ENCODE measurements around the gene HORMAD2.
A peak's percentile ranks its signal among the peaks of the same experiment; 100 is the strongest.

Gene HORMAD2

GRCh38 chr22:30079952-30080533 is at the start of gene HORMAD2:
TSS of gene HORMAD2 (plus strand) at chr22:30080464. CDS start at chr22:30093953, 13,489 bp downstream.
- H3K4me3 ChIP-seq (ENCODE audit: low read length) = peak within 1 kb of the TSS; percentile 54; the same call in 1 of the 2 replicates
- no peaks in the 10 kb centered on the region for H3K27me3 ChIP-seq (ENCODE audit: control insufficient read depth, insufficient read depth, low read length)
- H3K9me3 ChIP-seq (ENCODE audit: control insufficient read depth, insufficient read depth, low read length) = no peaks in the 10 kb centered on the region
- WGBS (ENCODE audit: insufficient coverage, insufficient read length) = no CpG with 5 or more reads among the region's 53 CpGs
- no peaks in the 10 kb centered on the region for H3K36me3 ChIP-seq (ENCODE audit: control insufficient read depth, insufficient read depth, low read length)
- H3K4me1 ChIP-seq (ENCODE audit: control insufficient read depth, insufficient read depth, low read length) = no peaks in the 10 kb centered on the region; the same call in 1 of the 2 replicates
- no peak within 1 kb of the TSS for H3K27ac ChIP-seq (ENCODE audit: low read length)
- peak; percentile 67 for DNase-seq (ENCODE audit: low read depth, low spot score)

- no peak for DNase-seq (ENCODE audit: low read depth, low spot score)
- Histone ChIP-seq H3K36me3 (ENCODE audit: control insufficient read depth, insufficient read depth, low read length) (peaks cover 3% of the 10 kb centered on the region; the same call in 1 of the 2 replicates), H3K9me3 (ENCODE audit: control insufficient read depth, insufficient read depth, low read length) (no peaks in the 10 kb centered on the region), H3K4me3 (ENCODE audit: low read length) (no peak overlapping the region), H3K4me1 (ENCODE audit: control insufficient read depth, insufficient read depth, low read length) (no peaks in the 10 kb centered on the region), H3K27ac (ENCODE audit: low read length) (no peak overlapping the region), H3K27me3 (ENCODE audit: control insufficient read depth, insufficient read depth, low read length) (no peaks in the 10 kb centered on the region)
- 100% methylated on average over 1 of the region's 3 CpGs for WGBS (ENCODE audit: insufficient coverage, insufficient read length)
Observed at GRCh38 chr22:30031328-30031727, 48.9 kb upstream of the HORMAD2 start.

DNA sequence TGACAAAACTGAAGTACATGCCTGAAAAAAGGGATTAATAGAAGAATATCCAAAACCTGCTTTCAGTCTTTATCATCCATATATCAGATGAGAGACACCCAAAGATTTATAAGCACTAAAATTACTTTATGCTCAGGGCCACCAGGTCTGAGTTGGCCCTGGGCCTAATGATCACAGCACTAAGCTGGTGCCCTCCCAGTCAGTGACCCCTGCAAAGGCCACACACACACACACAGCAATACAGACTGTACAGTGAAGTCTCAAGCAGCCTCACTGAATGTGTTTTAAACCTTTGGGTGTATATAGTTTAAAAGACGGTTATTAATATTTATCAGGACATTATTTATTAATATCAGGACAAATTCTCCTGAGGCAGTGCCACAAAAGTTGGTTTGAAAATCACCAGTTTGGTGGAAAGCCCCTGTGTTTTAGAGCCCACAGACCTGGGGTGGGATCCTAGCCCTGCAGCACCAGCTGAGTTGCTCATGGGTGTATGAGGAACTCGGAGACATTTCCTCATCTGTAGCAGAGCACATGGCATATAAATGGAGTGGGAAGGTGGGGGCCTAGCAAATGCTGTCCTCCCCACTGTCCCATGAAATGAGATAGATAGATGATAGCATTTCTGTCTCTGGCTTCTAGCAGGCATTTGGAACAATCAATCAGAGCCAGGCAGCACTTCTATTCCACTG is 48.4 kb upstream of the HORMAD2 start:
- no peaks in the 10 kb centered on the region for H3K27me3 ChIP-seq (ENCODE audit: control insufficient read depth, insufficient read depth, low read length)
- H3K9me3 ChIP-seq (ENCODE audit: control insufficient read depth, insufficient read depth, low read length) = no peaks in the 10 kb centered on the region
- no peak overlapping the region for H3K4me3 ChIP-seq (ENCODE audit: low read length)
- no peaks in the 10 kb centered on the region for H3K4me1 ChIP-seq (ENCODE audit: control insufficient read depth, insufficient read depth, low read length)
- no peak overlapping the region for H3K27ac ChIP-seq (ENCODE audit: low read length)
- WGBS (ENCODE audit: insufficient coverage, insufficient read length) = no CpG with 5 or more reads among the region's 2 CpGs
- peaks cover 3% of the 10 kb centered on the region; the same call in 1 of the 2 replicates for H3K36me3 ChIP-seq (ENCODE audit: control insufficient read depth, insufficient read depth, low read length)
- DNase-seq (ENCODE audit: low read depth, low spot score) = no peak

- DNase-seq (ENCODE audit: low read depth, low spot score) = no peak
- no CpG with 5 or more reads among the region's 4 CpGs for WGBS (ENCODE audit: insufficient coverage, insufficient read length)
- H3K27me3 ChIP-seq (ENCODE audit: control insufficient read depth, insufficient read depth, low read length) = no peaks in the 10 kb centered on the region
- no peaks in the 10 kb centered on the region for H3K36me3 ChIP-seq (ENCODE audit: control insufficient read depth, insufficient read depth, low read length)
- H3K4me3 ChIP-seq (ENCODE audit: low read length) = no peak overlapping the region
- no peak overlapping the region for H3K27ac ChIP-seq (ENCODE audit: low read length)
- H3K4me1 ChIP-seq (ENCODE audit: control insufficient read depth, insufficient read depth, low read length) = no peaks in the 10 kb centered on the region
- no peaks in the 10 kb centered on the region for H3K9me3 ChIP-seq (ENCODE audit: control insufficient read depth, insufficient read depth, low read length)
Observed at GRCh38 chr22:30033137-30033536, 47.1 kb upstream of the HORMAD2 start.

DNA sequence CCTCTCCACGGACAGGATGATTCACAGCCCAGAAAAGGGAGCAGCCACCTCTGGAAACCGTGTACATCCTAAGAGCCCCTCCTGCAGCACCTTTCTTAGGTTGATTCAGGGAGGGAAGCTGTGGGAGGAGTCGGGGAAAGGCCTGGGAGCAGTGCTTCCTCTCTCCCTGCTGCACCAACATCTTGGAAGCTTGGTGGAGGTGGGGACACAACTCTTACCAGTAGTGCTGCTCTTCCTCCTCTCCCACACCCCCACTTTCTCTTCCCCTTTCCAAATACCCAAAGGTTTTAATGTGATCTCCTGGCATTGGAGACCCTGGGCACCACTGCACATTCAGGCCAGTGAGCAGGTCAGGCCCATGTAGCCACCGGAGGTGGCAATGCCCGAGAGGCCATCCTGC is 46.4 kb upstream of the HORMAD2 start:
- H3K4me1 ChIP-seq (ENCODE audit: control insufficient read depth, insufficient read depth, low read length) = no peaks in the 10 kb centered on the region
- no peak for DNase-seq (ENCODE audit: low read depth, low spot score)

DNA sequence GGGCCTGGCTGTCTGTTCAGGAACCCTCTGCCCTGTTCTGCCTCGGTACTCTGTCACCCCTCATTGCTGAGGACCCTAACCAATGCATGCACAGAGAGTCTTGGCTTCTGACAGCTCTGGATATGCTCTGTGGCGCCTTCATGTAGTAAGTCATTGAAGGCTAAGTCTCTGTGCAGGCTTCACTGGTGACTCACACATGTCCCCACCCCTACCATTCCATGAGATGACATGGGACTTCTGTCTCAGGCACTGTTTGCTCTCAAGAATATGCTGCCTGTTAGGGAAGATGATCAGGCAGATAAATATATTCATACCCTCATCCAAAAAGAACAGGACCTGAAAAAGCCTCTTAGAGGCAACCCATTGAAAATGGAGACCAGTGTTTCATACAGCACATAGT is 43.6 kb upstream of the HORMAD2 start:
- DNase-seq (ENCODE audit: low read depth, low spot score) = no peak
- no peaks in the 10 kb centered on the region for H3K27me3 ChIP-seq (ENCODE audit: control insufficient read depth, insufficient read depth, low read length)
- no peaks in the 10 kb centered on the region for H3K4me1 ChIP-seq (ENCODE audit: control insufficient read depth, insufficient read depth, low read length)
- no peaks in the 10 kb centered on the region for H3K36me3 ChIP-seq (ENCODE audit: control insufficient read depth, insufficient read depth, low read length)
- H3K9me3 ChIP-seq (ENCODE audit: control insufficient read depth, insufficient read depth, low read length) = no peaks in the 10 kb centered on the region
- WGBS (ENCODE audit: insufficient coverage, insufficient read length) = no CpG with 5 or more reads among the region's 2 CpGs
- no peak overlapping the region for H3K27ac ChIP-seq (ENCODE audit: low read length)
- H3K4me3 ChIP-seq (ENCODE audit: low read length) = no peak overlapping the region

More for the DNA sequence above, 46.4 kb upstream of the HORMAD2 start:
- H3K4me3 ChIP-seq (ENCODE audit: low read length) = no peak overlapping the region
- H3K9me3 ChIP-seq (ENCODE audit: control insufficient read depth, insufficient read depth, low read length) = no peaks in the 10 kb centered on the region
- H3K27ac ChIP-seq (ENCODE audit: low read length) = no peak overlapping the region
- no CpG with 5 or more reads among the region's 5 CpGs for WGBS (ENCODE audit: insufficient coverage, insufficient read length)
- no peaks in the 10 kb centered on the region for H3K27me3 ChIP-seq (ENCODE audit: control insufficient read depth, insufficient read depth, low read length)
- H3K36me3 ChIP-seq (ENCODE audit: control insufficient read depth, insufficient read depth, low read length) = no peaks in the 10 kb centered on the region

DNA sequence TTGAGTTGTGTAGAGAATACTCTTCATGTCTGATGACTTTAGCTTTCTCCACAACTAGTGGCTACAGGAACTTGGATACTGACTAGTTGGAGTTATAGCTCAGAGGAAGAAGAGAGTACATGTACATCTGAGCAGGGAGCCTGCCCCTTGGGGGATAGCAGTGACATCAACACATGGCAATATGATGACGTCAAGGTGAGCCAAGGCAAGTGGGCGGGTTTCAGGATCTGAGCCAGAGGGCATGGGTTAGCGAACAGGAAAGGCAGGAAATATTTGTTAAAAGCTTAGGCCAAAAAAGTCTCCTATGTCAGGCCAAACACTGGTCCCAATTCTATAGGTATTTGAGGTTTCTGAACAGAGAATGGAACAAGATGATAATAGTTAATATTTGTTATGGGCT is 42.0 kb upstream of the HORMAD2 start:
- DNase-seq (ENCODE audit: low read depth, low spot score) = no peak
- no CpG with 5 or more reads among the region's 3 CpGs for WGBS (ENCODE audit: insufficient coverage, insufficient read length)

DNA sequence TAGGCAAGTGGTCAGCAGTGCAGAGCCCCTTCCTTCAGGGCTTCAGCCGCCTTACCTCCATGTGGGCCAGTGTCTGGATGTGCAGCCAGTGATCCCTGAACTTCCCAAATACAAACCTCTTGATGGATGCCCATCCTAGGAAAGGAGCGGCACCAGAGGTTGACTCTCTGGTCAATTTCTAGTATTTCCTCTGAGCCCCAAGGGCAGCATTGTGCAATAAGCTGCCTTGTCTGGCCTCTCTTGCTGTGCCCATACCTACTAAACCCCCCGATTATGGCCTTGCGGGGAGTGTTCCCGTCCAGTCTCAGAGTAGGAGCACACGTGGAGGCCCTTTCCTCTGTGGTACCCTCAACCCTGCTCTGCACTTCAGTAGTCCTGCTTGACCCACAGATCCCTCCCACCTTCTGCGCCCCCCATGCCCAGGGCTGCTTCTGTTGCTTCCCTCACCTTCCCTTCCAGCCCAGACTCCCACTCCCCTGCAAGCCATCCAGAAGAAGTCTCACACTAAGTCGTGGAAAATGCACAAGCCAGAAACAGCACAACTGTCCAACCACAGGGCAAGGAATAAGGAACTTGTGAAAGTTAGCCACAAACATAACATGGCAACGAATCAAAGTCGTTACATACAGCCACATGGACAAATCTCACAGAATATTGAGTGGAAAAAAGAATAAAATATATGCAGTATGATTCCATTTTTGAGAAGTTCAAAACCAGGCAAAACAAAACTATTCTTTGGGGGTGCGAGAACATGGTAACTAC is 39.6 kb upstream of the HORMAD2 start:
- Histone ChIP-seq H3K4me3 (ENCODE audit: low read length) (no peak overlapping the region), H3K36me3 (ENCODE audit: control insufficient read depth, insufficient read depth, low read length) (no peaks in the 10 kb centered on the region), H3K27ac (ENCODE audit: low read length) (no peak overlapping the region), H3K9me3 (ENCODE audit: control insufficient read depth, insufficient read depth, low read length) (no peaks in the 10 kb centered on the region), H3K4me1 (ENCODE audit: control insufficient read depth, insufficient read depth, low read length) (no peaks in the 10 kb centered on the region), H3K27me3 (ENCODE audit: control insufficient read depth, insufficient read depth, low read length) (no peaks in the 10 kb centered on the region)
- no CpG with 5 or more reads among the region's 11 CpGs for WGBS (ENCODE audit: insufficient coverage, insufficient read length)
- DNase-seq (ENCODE audit: low read depth, low spot score) = no peak

More for the DNA sequence above, 42.0 kb upstream of the HORMAD2 start:
- Histone ChIP-seq H3K4me1 (ENCODE audit: control insufficient read depth, insufficient read depth, low read length) (no peaks in the 10 kb centered on the region), H3K27ac (ENCODE audit: low read length) (no peak overlapping the region), H3K27me3 (ENCODE audit: control insufficient read depth, insufficient read depth, low read length) (no peaks in the 10 kb centered on the region), H3K36me3 (ENCODE audit: control insufficient read depth, insufficient read depth, low read length) (no peaks in the 10 kb centered on the region), H3K4me3 (ENCODE audit: low read length) (no peak overlapping the region), H3K9me3 (ENCODE audit: control insufficient read depth, insufficient read depth, low read length) (no peaks in the 10 kb centered on the region)

- H3K27ac ChIP-seq (ENCODE audit: low read length) = no peak overlapping the region
- no peaks in the 10 kb centered on the region for H3K27me3 ChIP-seq (ENCODE audit: control insufficient read depth, insufficient read depth, low read length)
- no peaks in the 10 kb centered on the region for H3K4me1 ChIP-seq (ENCODE audit: control insufficient read depth, insufficient read depth, low read length)
- no CpG with 5 or more reads among the region's 2 CpGs for WGBS (ENCODE audit: insufficient coverage, insufficient read length)
- no peaks in the 10 kb centered on the region for H3K36me3 ChIP-seq (ENCODE audit: control insufficient read depth, insufficient read depth, low read length)
- no peak overlapping the region for H3K4me3 ChIP-seq (ENCODE audit: low read length)
- no peaks in the 10 kb centered on the region for H3K9me3 ChIP-seq (ENCODE audit: control insufficient read depth, insufficient read depth, low read length)
- no peak for DNase-seq (ENCODE audit: low read depth, low spot score)
Observed at GRCh38 chr22:30041475-30041874, 38.8 kb upstream of the HORMAD2 start.

DNA sequence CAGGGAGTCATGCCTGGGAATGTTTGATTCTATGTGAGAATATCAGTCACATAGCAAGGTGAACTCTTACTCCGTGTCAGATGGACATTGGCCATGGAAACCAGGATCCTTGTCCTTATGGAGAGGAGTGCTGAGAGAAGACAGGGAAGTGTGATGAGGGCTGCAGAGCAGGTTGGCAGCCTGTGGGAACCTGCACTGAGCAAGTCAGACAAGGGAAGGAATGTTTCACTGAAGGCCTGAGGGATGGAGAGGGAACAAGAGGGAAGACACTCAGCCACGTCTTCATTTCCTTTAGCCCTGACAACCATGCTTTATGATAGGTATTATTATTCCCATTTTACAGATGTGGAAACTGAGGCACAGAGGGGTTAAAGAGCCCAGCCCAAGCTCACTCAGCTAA is 38.4 kb upstream of the HORMAD2 start:
- Histone ChIP-seq H3K9me3 (ENCODE audit: control insufficient read depth, insufficient read depth, low read length) (no peaks in the 10 kb centered on the region), H3K36me3 (ENCODE audit: control insufficient read depth, insufficient read depth, low read length) (no peaks in the 10 kb centered on the region), H3K4me1 (ENCODE audit: control insufficient read depth, insufficient read depth, low read length) (no peaks in the 10 kb centered on the region), H3K4me3 (ENCODE audit: low read length) (no peak overlapping the region), H3K27me3 (ENCODE audit: control insufficient read depth, insufficient read depth, low read length) (no peaks in the 10 kb centered on the region), H3K27ac (ENCODE audit: low read length) (no peak overlapping the region)
- no peak for DNase-seq (ENCODE audit: low read depth, low spot score)
- no CpG with 5 or more reads among the region's 2 CpGs for WGBS (ENCODE audit: insufficient coverage, insufficient read length)

Measured in iPS DF 6.9 (cell line).